Suppressor macrophage treated with lipopolysaccharide for 4 hours (primary cell): ENCODE results near the gene CNOT1.

Experiments used
- DNase-seq: peaks from one replicate; pipeline ENCODE4 v3.0.0-alpha.2; 2020

CNOT1 gene

DNA sequence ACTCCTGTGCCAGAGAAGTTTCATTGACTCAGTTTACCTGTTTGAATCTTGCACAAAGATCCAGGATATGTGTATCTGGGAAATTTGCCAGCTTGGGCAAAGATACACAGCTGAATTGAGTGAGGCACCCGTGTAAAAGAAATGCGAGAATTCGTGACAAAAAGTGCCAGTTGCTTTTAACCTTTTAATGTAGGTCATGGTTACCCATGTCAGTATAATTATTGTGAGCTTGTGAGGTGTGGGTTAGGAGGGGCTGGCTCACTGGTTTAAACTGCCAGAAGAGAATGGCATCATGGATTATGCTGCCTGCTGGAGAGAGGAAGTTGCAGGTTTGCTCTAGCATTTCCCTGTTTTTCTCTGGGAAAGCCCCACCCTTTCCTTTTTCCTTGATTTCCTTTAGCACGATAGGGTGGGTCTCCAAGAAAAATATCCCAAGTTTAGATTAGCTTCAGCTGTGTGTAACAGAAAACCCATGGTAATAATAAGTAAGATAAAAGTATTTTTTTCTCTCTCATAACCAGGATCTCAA is 154.5 kb downstream of the CNOT1 start:
- DNase-seq, result no peak

DNA sequence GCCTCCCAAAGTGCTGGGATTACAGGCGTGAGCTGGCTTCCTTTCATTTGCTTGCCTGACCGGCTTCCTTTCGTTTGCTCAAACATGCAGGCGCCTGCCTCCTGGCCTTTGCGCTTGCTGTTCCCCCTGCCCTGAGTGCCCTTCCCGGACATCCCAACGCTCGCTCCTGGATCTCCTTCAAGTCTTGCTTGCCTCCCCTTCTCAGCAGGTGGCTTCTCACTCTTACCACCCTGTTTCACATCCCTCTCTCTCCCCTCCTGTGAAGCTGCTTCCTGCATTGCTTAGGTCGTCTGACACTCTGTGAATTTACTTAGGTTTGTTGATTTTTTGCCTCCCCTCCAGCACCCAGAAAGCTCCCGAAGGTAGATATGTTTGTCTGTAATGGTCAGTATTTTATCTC is 155.3 kb downstream of the CNOT1 start:
- no peak for DNase-seq

DNA sequence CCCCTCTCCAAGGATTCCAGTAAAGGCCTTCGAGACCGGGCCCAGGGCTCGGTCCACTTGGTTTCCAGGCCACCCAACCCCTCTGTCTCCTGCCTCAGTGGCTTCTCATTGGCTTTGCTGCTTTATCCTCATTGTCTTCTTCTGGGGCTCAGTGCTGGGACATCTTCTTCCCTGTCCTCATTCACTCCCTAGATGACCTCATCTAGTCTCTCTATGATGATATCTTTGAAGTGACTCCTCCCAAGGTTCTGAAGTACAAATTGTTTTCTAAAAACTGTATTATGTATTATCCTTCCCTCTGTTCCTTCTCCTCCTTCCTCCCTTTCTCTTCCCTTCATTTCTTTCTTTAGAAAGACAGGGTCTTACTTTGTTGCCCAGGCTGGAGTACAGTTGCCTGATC is 156.8 kb downstream of the CNOT1 start:
- DNase-seq, result no peak

DNA sequence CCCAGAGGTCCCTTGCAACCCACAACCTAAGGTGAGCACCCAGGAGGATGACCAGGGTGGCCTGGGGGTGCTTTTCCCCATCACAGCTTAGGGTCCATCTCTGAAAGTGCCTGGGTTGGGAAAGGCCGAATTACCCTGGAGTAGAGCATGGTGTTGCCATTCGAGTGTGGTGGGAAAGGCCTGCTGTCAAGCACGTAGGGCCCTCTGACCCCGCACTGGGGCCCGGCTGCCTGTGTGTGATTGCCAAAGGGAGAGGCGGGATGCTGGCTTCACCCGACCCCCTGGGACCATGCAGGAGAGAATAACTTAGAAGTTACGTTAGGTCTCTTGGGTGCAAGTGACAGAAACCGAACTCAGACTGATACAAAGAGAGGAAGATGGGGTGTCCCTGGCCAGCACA is 157.4 kb downstream of the CNOT1 start:
- DNase-seq, result no peak

DNA sequence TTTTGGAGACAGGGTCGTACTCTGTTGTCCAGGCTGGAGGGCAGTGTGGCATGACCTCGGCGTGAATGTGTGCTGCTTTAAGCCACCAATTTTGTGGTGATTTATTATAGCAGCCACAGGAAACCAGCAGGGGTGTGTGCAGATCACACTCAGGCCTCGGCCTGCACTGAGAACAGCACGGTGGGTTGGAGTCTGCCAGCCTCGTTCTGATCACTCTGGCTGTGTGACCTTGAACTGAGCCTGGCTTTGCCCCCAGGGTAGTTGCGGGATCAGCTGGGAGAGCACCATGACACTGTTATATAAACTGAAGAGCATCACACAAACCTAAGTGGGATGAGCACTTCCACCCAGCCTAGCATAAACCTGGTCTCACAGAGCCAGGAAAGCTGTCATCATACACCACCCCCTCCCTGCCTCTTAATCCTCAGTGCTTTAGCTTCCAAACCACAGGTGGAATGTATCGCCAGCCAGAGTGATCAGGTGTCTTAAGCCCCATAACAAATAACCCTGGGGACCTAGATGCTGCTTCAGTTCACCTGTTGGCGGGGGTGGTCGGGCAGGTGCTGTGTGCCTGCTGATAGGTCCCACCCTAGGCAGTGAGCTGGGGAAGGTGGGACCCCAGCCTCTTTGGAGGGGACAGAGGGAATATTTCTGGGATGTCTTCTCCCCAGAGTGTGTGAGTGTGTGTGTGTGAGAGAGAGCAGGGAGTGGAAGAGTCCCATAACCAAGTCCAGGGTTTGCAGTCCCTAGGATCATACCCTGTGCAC is 158.2 kb downstream of the CNOT1 start:
- no peak for DNase-seq
